Islet of Langerhans (tissue), 1 donor: Measurements from ENCODE around the gene RREB1.
"Not testable (repeated sequence)": the region's sequence is repeated elsewhere in the genome, so short reads cannot be mapped to it uniquely, and the experiment has no call there.

Experiments
- FAIRE-seq: peaks from one replicate; lab custom pipeline; 2011; peaks lifted over from hg19 to GRCh38; lab: Jason Lieb, UNC

RREB1 gene

DNA sequence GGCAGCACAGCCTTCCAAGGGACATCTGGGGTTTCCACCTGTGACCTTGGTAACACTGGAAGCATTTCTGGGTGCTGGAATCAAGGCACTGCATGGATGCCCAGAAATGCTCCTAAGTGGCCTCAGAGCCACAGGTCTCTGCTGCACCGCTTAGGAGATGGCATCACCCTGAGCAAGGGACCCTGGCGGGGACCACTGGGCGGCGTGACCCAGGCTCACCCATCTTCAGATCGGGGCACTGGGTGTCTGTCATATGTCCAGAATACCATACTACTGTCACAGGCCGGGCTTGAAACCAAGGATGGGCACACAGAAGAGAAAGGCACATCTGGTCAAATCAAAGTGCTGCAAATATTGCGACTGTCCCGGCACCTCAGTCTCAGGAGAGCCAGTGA, 159.3 kb downstream of the RREB1 start:
- FAIRE-seq = no peak

DNA sequence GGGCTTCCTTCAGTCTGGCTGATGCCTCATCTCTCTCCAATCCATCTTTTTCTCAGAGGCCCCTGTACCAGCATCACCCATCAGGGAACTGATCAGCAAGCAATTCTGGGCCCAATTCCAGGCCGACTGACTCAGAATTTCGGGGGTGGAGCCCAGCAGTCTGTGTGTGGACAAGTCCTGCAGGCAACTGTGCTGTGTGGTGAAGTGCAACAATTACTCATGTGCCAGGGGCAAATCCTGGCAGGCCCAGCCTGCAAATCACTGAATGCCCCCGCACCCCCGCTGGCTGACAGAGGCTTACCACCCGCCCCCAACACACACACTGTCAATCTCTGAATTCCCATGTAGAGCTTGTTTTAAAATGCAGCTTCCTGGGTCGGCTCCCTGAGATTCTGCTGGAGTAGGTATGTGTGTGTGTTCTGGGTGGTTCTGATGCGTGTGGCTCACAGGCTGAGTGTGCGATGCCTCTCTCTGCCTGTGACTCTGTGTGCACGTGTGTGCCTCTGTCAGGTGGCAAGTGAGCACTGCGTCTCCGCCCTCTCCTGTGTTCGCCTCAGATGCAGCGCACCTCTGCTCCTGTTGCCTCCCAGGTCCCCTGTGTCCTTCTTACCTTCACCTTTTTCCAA, 159.8 kb downstream of the RREB1 start:
- FAIRE-seq = no peak

DNA sequence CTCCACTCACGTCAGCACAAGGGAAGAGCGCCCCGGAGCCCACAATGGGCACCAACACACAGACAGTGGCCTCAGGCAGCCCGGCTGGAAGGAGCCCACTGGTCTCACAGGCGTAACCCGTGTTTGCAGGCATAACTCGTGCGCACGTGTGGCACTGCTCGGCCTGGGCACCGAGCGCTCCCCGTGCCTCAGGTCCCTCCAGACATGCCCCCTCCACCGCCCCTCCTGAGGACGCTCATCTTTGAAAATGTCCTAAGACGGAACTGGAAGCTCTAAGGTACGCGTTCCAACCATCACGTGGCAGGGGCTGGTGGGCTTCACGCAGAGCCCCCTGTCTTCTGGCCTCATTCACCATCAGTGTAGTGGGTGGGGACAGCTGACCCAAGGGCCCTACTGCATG, 160.6 kb downstream of the RREB1 start:
- no peak for FAIRE-seq

DNA sequence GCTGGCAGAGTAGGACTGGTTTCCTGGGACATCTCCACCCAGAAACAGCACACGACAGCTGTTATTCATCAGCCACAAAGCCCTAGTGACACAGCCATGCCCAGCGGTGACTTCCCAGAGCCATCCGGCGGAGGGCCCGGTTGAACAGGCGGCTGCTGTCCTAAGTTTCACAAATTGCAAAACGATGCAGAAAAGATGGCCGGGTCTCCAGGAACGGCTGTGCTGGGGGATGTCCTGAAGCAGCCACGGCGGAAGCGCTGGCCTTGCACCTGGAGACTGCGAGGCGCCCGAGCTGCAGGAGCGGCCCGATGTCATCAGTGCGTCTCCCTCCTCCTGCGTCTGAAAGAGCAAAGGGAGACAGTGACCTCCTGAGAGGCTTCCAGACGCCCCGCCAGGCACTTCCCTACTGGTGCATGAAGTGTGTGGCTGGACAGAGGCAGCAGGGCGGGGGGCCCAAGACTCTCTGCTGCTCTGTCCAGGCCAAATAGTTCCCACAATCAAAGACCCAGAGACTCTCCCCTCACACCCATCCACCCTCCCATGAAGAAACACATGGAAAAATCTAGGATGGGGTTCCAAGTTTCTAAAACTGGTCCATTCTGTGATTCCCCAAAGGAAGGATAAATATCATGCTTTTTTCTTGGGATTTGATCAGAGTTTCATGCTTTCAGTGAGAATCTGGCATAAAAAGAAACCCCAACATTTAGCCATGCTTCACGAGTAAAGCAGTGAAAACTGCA, 161.2 kb downstream of the RREB1 start:
- FAIRE-seq = no peak

DNA sequence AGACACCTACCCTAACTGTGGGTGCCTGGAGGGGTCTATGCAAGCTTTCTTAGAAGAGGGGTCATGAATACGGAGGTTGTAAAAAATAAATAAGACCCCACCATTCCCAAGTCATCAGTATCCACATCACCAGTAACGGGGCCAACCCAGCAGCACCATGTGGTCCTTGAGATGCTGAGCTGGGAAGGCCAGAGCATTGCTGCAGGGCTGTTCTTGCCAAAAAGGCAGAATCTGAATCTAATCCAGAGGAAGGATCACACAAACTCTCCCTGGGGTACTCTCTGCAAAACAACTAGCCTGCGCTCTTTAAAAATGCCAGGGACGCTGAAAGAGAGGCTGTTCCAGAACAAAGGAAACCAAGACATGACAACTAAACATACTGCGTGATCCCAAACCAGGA, 162.1 kb downstream of the RREB1 start:
- FAIRE-seq = no peak

DNA sequence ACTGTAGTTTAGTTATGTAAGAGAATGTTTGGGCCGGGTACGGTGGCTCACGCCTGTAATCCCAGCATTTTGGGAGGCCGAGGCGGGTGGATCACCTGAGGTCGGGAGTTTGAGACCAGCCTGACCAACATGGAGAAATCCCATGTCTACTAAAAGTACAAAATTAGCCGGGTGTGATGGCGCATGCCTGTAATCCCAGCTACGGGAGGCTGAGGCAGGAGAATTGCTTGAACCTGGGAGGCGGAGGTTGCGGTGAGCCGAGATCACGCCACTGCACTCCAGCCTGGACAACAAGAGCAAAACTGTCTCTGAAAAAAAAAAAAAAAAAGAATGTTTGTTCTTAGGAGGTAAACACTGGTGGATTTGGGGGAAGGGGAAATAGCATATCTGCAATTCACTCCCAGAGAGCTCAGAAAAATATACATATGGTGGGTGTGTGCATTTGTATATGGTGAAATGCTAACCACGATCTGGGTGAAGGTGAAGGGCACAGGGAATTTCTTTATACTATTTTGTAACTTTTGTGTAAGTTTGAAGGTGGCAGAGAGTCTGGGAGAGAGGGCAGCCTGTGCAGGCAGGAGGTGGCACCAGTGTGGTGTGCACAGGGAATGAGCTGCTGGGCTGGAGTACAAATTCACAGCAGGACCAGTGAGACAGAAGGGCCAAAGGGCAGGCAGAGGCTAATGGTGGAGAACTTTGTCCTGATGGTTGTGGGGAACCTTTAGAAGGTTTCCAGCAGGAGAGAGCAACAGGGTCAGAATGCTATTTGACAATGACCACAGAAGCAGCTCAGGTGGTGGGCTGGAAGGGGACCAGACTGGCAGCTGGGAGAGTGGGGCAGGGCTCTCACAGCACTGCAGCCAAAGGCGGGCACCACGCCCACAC, 162.8 kb downstream of the RREB1 start:
- FAIRE-seq = no peak

DNA sequence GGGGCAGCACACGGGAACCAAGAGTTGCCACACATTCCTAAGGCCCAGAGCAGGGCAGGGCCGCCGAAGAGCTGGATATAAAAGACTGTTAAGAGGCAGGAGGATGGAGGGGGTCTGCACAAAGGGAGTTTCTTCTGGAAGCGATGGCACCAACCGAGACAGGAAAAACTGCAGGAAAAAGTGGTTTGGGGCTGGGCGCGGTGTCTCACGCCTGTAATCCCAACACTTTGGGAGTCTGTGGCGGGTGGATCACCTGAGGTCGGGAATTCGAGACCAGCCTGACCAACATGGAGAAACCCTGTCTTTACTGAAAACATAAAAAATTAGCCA, 163.4 kb downstream of the RREB1 start:
- FAIRE-seq = no peak

DNA sequence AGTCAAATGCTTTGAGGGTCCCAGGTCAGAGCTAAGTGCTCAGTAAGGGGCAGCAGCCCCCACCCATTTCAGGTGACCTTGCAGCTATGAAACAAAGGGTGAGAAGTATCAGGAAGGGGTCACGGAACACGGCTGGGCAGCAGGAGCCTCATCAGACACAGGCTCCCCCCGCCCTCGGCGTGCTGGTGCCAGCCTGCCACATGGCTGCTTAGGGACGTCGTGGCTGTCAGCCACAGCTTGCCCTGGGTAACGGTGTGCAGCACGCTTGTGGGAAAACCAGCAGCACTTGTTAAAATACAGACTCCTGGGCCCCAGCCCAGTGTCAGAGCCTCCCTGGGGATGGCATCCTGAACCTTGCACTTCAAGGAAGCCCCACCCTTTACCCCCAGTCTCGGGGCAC, 165.9 kb downstream of the RREB1 start:
- FAIRE-seq = no peak

DNA sequence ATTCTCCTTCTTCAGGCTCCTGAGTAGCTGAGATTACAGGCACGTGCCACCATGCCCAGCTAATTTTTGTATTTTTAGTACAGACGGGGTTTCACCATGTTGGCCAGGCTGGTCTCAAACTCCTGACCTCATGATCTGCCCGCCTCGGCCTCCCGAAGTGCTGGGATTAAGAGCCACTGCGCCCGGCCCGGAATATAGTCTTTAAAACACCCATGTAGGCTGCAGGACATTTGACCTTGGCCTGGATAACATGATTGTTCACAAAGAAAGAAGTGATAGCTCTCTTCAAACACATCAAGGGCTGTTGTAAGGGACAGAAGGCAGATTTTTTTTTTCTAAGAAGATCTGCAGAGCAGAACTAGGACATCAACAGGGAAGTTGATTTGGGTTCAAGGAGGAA, 166.8 kb downstream of the RREB1 start:
- not testable (repeated sequence) for FAIRE-seq

DNA sequence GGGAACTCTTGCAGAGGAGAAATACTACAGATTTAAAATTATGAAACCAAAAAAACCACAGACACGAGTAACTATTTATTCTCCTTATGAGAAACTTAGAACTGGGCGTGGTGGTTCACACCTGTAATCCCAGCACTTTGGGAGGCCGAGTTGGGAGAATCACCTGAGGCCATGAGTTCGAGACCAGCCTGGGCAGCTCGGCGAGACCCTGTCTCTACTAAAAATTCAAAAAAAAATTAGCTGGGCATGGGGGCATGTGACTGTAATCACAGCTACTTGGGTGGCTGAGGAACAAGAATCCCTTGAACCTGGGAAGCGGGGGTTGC, 168.4 kb downstream of the RREB1 start:
- FAIRE-seq = no peak

DNA sequence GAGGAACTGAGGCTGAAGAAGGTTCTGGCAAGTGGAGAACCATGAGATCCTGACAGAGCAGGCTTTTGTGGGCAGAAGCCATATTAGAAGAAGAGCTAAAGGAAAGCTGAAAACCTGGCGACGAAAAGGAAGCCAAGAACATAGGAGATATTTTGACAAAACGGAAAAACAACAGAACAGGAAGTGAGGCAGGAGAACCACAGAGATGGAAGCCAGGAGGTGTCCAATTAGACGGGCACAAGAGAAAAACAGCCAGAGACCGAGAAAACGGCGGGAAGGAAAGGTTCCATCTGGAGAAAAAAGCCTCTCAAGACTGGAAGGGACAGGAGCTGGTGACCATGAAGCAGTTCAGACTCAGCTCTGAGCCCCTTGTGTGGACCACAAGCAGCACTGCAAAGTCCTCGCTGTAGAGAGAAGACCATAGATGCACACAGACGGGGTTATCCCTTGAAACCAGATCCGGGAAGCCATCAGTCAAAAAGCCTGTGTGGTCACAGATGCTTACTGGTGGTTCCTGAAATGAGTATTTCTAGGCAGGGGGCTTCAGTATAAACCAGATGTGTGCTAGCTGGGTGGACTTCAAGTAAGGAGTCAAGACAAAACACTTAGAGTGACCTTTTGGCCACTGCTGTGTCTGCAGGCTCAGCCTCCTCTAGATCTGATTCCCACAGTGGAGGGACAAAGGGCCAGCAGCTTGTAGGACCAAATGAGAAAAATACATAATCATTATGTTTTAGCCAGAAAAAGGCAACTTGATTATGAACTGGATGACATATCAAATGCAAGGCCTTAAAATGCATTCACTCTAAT, 174.5 kb downstream of the RREB1 start:
- no peak for FAIRE-seq

DNA sequence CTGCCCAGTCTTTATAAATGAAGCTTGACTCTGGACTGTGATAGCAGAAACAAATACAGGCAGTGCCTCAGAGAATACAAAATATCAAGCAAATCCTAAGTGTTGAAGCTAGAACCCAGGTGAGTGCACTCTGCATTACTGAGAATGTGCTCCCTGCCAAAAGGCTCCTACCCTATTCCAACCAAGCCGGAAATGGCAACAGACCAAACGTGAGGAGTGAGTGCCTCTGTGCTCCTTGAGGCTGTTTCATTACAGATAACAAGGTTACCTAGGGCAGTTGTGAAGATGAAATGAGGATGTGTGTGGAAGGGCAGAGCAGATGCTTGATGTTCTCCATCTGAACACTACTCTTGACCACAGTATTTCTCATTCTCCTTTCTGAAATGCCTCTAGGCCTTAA, 175.9 kb downstream of the RREB1 start:
- FAIRE-seq = no peak

DNA sequence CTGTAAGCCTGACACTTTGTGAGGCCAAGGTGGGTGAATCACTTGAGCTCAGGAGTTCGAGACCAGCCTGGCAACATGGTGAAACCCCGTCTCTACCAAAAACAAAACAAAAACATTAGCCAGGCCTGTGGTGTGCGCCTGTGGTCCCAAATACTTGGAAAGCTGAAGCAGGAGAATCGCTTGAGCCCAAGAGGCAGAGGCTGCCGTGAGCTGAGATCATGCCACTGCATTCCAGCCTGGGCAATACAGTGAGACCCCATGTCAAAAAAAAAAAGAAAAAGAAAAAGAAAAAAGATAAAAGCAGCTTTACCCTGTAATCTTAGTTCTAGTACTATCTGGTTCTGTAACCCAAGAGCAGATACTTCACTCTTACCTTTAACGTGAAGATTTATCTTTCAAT, 177.7 kb downstream of the RREB1 start:
- no peak for FAIRE-seq

DNA sequence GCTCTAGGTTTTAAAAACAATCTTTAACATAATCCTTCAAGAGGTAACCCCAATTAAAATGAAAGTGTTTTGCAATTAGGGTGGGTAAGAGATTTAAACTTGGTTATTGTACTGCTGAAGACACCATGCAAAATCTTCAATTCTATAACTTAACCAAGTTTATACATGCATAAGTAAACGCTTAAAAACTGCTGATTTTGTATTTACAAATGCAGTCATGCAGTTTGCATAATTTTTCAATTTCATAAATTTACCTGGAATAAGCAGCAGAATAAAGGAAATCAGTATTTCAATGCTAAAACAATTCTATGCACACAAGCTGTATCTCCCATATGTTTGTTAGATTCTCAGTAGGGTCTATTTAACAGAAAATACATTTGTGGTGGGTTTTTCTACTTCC, 182.3 kb downstream of the RREB1 start:
- no peak for FAIRE-seq

DNA sequence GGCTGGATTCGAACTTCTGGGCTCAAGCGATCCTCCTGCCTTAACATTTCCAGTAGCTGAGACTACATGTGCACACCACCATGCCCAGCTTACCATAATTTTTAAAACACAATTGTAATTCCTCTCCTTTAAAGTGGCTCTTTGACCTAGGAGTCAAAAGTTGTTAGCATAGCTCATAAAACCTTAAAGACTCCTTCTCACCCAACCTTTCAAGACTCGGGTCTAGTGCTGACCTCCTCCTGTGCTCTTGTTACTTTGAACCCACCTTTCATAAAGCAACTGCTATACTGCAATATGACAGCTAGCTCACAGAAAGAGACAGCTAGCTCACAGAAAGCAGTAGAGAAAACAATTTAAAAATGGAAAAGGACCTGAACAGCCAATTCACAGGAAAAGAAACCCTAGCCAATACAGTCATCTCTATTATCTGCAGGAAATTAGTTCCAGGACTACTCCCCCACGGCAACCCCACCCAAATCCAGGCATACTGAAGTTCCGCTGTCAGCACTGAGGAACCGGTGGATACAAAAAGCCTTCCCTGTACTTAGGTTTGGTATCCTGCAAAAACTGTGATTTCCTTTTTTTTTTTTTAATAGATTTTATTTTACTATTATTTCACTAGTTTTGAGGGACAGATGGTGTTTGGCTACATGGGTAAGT, 185.0 kb downstream of the RREB1 start:
- FAIRE-seq = no peak

DNA sequence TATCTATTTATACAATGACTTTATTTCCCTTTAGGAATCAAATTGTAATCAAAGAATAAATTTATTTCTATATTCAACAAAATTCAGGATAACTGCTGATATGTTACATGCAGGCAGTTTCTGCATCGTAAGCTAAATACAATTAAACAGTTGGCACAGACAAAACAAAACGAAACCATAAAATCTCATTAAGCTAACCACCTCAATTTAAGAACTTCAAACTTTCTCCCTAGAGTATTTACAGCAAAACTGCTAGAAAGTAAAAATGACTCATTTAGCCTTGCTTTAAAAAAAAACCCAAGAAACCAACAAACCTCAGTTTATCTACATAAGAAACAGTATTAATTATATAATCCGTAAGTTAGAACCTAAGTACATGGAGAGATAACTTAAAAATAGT, 188.2 kb downstream of the RREB1 start:
- peak; percentile 80 for FAIRE-seq

DNA sequence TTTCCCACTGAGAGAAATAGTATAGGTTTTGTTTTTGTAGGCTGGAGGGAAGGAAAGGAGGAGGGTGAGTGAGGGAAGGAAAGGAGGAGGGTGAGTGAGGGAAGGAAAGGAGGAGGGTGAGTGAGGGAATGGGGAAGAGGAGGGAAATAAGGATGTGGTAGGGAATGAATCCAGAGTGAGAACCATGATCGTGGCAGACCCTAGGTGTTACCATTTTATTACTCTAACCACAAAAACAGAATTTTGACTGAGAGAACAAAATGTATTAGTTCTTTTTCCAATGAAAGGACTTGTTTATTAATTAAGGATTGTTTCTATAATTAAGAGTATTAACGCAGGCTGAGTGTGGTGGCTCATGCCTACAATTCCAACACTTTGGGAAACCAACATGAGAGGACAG, 188.8 kb downstream of the RREB1 start:
- no peak for FAIRE-seq

DNA sequence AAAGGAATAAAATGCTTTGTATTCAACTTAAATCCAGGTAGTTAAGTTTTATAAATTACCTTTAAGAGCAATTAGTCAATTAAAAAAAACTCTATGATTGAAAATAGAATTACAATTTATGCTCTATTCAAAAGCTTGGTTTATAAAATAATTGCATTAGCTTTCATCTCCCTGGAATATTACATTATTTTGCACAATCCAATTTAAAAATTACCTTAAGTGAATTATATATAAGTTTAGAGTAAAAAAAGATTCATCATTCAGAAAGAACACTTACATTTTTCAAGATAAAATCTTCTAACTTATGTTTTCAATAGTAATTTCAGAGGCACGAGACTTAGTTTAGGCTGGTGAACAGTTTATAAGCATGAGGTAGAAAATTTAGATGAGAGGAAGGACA, 190.4 kb downstream of the RREB1 start:
- no peak for FAIRE-seq

DNA sequence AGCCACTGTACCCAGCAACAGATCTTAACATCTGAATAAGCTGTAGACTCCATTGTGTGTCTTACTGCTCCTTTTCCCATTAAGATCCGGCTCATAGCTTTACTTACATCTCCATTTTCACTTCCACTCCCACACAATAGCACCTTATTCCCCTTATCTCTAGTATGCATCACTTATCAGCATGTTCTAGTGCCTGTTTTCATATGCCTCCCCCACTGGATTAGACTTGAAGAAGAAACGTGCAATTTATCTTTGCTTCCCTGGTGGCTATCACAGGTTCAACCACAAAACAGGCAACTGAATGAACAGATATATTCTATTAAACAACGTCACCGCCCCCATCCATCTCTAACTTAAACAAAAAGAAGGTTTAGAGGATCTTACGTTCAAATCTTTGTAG, 193.2 kb downstream of the RREB1 start:
- FAIRE-seq = no peak
